Stimulated activated CD4-positive, alpha-beta T cell treated with anti-CD3 and anti-CD28 coated beads, Interleukin-15, amount 100 ng/mL, for 48 hours (primary cell): ENCODE data around the gene MAD1L1.
"Not testable (repeated sequence)": the region's sequence is repeated elsewhere in the genome, so short reads cannot be mapped to it uniquely, and the experiment has no call there.

ENCODE experiments used
- DNase-seq, 2 donors: peaks; one replicate each; pipeline ENCODE4 v3.0.0-alpha.2; 2020; ENCODE audit warnings: low read depth in 2 of 2

The MAD1L1 gene

DNA sequence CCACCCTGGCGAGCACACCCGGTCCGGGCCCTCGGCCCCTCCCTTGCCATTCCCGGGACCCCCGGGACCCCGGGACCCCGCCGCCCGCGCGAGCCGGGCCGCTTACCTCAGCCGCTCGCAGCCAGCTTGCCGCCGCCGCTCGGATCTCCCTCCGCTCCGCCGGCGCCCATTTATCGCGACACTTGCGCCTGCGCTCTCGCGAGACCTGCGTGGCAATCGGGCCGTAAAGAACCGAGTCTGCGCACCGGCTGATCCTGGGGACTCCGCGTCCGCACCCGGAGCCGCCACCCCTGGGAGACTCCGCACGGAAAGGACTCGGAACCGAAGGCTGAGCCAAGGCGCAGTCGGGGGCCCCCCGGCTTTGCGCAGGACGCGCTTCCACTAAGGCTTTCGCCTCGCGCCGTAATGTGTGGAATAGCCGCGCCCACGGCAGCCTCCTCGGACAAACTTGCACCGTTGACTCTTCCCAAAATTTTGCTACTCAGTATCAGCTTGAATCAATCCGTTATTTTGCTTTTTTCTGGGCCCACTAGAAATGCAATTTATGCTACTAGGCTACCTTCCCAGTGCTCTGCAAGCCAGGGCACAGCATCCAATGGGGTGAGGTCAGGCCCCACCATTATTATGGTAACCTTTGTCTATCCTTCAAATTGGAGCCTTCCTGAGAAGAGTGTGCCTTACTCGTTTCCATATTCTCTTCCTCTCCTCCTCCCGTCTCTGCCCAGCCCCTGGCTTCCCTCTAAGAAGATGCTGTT is at the start of gene MAD1L1:
TSS of gene MAD1L1 (minus strand) at position 180 of the 755 bp plus-strand sequence. CDS start 2,812 bp downstream, outside the sequence.
- peak; percentile 76 to 88 for DNase-seq

DNA sequence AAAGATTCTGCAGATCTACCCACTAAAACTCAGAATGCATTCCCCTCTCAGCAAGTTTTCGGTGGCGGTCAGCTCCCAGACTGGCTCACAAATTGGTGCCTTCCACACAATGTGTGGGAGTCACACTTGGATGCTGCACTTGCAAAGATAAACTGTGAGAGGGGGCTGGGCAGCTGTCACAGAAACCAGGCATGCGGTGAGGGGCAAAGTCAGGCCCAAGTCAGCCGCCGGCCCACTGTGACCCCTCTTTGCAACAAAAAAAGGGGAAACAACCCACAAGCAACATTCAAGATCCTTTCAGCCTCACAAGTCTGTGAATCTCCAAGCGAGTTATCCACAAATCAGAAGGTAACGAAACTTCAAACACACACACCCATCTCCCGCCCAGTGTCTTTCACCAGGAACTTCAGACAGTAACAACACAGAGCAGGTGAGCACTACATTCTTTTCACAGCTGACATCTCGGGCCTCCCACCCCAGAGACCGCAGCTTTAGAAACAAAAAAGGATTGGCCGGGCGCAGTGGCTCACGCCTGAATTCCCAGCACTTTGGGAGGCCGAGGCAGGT is 49.5 kb upstream of the MAD1L1 start:
- DNase-seq: no peak

DNA sequence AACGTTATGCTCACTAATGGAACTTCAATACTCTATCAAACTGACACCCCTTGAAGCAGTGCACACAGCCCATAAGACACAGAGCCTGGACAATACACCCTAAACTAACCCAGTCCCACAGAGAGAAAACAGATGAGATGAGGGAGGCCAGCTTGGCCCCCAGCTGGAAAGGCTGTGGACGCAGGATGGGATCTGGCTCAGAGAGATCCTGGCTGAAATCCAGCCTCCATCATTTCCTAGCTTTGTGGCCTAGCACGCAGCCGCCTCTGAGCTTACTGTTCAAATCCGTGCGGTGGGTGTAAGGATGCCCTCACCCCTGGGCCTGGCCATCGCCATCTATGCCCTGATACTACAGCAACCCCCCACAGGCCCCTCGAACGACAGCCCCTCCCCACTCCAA is 48.8 kb upstream of the MAD1L1 start:
- no peak for DNase-seq

- no peak for DNase-seq
Measured at GRCh38 chr7:2280424-2280823, 47.7 kb upstream of the MAD1L1 start.

DNA sequence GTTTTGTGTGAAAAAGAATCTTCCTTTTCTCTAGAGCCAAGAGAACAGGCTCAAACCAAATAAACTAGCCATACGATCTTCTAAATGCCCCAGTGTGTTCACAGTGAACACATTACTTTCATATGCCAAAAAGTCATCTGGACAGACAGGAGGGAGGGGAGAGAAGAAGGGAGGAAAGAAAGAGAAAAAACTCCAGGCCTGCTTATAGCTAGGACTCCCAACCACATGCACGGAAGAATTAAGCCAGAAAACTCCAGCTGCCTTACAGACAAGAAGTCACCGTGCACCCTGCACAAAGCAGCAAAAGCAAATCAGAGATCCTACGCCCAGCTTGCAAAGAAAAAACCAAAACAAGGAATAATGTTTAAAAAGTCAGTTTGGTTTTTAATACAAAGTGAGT is 47.2 kb upstream of the MAD1L1 start:
- DNase-seq: no peak

DNA sequence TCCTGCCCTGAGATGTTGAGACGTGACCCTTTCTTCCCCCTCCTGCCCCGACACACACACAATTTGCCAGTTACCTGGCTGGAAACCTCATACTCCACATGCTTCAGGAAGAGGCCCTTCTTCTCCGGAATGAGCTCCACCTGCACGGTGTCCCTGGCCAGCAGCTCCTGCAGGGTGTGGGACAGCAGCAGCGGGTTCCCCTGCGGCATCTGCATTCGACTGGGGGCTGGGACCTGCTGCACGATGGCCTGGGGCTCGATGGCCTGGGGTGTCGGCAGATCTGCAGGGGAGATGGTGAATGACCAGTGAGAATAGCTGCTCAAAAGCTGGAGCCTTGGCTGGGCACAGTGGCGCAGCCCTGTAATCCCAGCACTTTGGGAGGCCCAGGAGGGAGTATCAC is 45.3 kb upstream of the MAD1L1 start:
- DNase-seq: no peak

DNA sequence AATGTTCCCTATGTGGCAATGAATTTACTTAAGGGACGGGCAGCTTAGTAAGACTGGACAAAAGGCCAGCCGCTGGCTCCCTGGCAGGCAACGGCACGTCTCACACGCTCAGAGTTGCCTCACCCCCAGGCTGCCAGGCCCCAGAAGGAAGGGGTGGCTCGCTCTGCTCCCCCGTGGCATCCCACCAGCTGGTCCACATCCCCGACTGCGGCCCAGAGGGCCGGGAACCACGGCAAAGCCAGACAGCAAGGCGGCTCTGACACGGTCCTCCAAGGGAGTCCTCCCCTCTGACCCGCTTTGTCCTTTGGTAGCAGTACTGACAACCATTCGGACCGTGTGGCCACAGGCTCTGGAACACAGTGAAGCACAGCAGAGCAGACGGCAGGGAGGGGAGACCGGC is 43.4 kb upstream of the MAD1L1 start:
- DNase-seq: no peak

DNA sequence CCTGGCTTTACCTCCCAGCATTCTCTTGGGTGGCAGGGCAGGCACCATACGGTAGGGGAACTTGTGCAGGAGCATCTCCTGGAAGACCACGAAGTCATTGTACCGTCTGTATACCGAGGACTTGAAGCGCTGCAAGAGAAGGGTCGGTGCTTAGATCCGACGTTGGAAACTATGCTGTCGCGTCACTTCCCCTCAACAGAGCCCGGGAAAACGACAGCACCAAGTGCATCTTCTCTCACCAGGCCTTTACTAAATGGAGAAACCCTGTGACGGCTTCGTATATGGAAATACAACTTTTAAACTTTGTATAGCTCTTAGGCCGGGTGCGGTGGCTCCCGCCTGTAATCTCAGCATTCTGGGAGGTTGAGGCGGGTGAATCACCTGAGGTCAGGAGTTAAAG is 42.4 kb upstream of the MAD1L1 start:
- DNase-seq: no peak

GRCh38 chr7:2274666-2275065 is 41.9 kb upstream of the MAD1L1 start:
- no peak for DNase-seq

DNA sequence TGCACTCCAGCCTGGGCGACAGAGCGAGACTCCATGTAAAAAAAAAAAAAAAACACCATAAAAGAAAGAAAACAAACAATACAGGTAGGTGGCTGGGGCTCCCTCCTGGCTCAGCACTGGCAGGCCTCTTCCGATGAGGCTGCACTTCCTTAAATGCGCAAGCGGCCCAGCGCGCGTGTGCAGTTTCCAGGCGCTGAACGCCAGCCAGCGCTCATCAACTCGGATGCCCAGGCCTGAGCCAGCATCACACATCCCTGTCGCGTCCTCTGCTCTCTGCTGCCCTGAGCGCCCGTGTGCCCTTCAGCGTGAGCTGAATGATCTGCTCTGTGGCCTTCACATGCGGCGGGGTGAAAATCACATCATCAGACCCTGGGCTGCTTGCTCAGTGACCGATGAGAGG is 41.1 kb upstream of the MAD1L1 start:
- DNase-seq: no peak

DNA sequence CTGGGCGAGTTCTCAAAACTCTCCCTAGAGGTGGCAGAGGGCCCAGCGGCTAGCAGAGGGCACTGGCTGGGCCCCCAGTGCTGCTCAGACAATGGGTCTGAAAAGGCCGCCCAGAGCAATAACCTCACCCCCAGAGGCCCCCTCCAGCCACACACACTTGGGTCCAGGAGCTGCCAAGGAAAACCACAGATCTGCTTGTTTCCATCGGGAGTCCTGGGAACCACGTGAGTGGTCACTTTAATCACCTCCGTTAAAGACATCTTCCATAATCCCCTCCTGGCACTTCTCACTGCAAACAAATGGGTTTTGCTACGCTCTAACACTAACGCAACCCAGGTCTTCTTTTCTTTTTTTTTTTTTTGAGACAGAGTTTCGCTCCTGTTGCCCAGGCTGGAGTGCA is 39.3 kb upstream of the MAD1L1 start:
- DNase-seq: no peak

DNA sequence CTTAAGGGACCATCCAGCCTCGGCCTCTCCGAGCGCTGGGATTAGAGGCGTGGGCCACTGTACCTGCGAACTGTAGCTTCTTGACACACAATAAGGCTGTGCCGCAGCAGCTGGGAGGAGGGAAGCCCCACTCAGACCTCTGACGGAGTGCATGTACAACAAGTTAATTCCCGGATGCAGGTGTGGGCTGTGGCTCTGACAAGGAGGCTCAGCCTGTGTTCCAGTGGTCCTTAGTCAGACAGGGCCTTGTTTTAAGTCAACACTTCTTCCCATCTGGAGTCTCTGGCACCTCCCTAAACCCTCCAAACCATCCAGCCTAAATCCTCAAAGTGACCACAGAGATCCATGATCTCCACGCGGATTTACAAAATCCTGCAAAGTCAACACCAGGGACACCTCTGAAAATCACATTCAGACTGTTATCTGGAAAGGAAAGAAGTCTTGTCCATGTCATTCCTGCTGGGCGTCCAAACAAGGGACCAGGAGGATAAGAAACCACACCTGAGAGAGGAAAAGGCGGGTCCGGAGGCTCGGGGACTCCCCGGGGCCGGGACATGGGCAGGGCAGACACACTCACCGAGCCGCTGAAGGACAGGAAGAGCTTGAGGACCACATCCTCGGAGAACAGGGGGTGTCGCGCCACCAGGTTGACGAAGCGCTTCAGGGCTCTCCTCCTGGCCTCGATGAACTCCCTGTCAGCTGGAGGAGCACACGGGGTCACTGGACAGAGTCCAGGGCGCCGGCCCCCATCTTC is 38.7 kb upstream of the MAD1L1 start:
- DNase-seq: no peak

GRCh38 chr7:2270495-2270894 is 37.8 kb upstream of the MAD1L1 start:
- DNase-seq: no peak

DNA sequence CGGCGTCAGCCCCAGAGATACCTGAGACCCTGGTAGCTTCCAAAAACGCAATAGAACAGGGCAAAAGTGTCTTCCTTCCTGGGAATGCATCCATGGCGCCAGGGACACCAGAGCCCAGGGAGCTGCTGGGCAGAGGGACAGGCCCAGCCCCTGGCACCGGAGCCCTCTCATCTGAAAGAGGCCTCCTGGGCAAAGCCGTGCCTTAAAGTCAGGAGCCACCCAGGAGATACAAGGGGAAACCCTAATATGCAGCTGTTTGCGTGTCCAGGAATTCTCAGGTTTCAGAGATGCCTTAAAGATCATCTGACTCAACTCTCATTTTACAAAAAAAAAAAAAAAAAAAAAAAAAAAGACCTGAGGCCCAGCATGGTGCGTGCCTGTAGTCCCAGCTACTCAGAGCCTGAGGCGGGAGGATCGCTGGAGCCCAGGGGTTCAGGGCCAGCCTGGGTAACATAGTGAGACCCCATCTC is 37.3 kb upstream of the MAD1L1 start:
- no peak for DNase-seq

- DNase-seq: not testable (repeated sequence)
Measured at GRCh38 chr7:2269089-2269990, 36.6 kb upstream of the MAD1L1 start.

GRCh38 chr7:2266911-2267310 is 34.2 kb upstream of the MAD1L1 start:
- no peak for DNase-seq

- DNase-seq: no peak
Measured at GRCh38 chr7:2264158-2264557, 31.4 kb upstream of the MAD1L1 start.

DNA sequence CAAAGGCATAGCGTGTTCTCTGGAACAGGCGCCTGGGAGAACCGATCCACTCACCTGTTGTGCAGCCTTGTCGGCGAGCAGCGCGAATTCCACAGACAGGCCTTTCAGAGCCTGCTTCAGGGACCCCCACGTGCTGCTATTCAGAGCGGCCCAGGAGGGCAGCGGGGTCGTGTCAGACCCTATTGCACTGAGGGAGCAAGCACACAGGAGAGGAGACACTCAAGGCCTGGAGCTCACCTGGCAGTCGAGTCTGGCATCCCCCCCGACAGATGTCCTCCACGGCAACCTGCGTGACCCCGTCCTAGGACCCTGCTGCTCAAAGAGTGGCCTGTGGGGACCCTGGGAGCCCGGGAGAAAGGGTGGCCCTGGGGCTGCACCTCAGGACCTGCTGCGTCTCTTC is 30.4 kb upstream of the MAD1L1 start:
- no peak for DNase-seq

DNA sequence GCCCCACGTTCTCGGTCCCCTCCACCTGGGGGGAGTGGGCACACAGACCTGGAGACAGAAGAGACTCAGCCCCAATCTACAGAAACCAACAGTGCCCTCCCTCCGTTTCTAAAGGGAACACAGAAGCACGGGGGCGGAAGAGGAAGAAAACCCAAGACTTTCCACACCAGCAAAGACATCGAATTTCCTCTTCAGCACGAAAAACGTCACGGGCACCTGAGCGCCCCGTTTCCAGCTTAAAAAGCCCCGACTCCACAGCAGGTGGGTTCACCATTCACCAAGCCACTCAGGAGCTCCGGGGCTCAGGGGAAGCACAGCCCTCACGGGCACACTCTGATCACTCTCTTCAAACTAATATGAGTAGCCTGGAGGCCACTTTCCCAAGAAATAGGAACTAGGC is 28.9 kb upstream of the MAD1L1 start:
- no peak for DNase-seq

DNA sequence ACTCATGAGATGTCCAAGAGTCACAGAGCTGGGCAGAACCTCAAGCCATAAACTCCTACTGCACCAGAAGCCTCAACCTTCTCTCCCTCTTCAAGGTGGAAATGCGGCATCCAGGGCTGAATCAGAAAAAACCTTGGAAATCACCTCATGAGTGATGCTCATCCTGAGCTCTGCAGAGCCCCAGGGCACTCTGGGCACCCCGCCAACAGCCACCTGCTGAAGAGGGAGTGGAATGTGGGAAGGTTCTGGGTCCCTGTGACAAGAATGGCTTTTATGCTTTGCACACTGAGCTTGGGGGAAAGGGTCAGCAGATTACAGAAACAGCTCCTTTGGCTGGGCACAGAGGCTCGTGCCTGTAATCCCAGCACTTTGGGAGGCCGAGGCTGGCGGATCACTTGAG is 28.1 kb upstream of the MAD1L1 start:
- no peak for DNase-seq

- no peak for DNase-seq
Measured at GRCh38 chr7:2259480-2259879, 26.7 kb upstream of the MAD1L1 start.
